Epidermal melanocyte (primary cell): ENCODE measurements around the gene AP3M1.

Source experiments
- DNase-seq: peaks from one replicate; pipeline ENCODE4 v3.0.0; 2011; ENCODE audit warnings: low spot score; ENCODE audit not compliant: insufficient read length

The AP3M1 gene

DNA sequence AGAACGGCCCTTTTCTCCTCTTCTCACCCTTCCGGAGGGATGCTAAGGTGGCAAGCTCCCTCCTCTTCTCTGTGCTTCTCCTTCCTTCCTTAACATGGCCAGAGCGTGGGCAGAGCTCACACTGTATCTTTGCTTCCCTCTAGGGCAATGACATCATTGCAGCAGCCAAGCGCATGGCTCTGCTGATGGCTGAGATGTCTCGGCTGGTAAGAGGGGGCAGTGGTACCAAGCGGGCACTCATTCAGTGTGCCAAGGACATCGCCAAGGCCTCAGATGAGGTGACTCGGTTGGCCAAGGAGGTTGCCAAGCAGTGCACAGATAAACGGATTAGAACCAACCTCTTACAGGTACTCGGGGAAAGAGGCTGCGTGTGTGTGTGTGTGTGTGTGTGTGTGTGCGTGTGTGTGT is 36.6 kb downstream of the AP3M1 start:
- DNase-seq, result no peak

- DNase-seq, result no peak
Observed at GRCh38 chr10:74113546-74113945, 37.1 kb downstream of the AP3M1 start.

DNA sequence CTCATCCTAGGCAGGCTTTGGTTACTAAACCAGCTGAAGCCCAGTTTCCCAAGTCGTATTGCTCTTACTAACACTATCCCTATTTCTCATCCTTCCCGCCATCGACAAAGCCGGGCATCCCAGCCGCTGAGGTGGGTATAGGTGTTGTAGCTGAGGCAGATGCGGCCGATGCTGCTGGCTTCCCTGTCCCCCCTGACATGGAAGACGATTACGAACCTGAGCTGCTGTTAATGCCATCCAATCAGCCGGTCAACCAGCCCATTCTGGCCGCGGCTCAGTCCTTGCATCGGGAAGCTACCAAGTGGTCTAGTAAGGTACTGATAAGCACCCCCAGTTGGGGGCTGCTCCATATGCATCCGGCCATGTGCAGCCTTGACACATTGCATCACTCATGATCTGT is 38.8 kb downstream of the AP3M1 start:
- DNase-seq, result no peak

DNA sequence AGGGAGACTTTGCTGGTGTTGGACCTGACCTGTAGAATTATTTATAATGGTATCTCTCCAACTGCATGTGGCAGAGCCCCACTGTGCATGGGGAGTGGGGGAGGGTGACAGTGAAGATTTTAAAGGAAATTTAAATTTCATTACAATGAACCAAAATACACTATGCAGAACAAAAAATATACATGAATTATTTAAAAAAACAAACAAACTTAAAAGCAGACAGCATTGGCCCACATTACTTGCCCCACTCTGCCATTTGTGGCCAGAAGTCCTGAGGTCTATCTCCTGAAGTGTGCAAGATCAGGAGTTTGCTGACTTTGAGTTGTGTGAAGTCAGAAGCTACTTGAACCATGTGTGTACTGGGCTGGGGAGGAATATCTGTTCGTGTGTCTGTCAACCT is 40.5 kb downstream of the AP3M1 start:
- DNase-seq, result no peak

GRCh38 chr10:74109452-74109851 is 41.2 kb downstream of the AP3M1 start:
- DNase-seq, result no peak

DNA sequence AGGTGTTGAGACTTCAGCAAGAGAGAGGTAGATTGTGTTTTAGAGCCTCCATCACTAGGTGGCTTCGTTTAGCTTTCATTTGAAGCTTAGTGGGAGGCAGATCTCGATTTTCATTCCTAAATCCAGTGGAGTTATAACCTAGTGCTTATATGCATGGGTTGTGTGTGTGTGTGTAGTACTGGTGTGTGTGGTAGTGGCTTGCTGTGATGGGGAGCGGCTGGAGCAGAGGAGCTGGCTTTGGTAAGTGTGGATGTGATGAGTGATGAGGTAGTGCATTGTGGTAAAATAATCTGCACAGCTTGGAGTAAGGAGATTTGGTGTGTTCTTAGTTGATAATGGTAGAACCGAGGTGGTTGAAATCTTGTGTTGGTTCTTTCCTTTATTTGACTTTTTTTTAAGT is 43.2 kb downstream of the AP3M1 start:
- no peak for DNase-seq

DNA sequence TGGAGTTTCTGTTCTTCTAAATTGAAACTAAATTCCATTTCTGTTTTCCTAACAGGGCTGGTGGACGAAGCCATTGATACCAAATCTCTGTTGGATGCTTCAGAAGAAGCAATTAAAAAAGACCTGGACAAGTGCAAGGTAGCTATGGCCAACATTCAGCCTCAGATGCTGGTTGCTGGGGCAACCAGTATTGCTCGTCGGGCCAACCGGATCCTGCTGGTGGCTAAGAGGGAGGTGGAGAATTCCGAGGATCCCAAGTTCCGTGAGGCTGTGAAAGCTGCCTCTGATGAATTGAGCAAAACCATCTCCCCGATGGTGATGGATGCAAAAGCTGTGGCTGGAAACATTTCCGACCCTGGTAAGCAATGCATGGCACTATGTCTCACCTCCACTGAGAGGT is 45.6 kb downstream of the AP3M1 start:
- DNase-seq, result no peak

DNA sequence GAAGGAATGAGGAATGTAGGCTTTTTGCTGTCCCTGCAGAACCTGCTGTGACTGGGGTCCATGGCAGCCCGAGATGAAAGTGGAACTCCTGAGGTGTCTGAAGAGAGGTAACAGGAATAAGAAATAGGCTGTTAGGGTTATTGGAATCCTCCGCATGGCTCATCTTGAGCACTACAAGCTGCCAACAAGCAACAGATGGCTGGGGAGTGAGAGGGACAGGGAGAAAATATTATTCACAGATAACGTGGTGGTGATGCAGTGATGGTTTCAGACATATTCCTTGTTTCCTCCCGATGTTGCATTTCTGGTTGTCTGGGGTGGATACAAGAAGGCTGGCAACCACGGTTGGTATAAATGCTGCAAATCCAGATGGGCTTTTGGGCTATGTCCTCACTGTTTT is 46.1 kb downstream of the AP3M1 start:
- DNase-seq, result no peak

DNA sequence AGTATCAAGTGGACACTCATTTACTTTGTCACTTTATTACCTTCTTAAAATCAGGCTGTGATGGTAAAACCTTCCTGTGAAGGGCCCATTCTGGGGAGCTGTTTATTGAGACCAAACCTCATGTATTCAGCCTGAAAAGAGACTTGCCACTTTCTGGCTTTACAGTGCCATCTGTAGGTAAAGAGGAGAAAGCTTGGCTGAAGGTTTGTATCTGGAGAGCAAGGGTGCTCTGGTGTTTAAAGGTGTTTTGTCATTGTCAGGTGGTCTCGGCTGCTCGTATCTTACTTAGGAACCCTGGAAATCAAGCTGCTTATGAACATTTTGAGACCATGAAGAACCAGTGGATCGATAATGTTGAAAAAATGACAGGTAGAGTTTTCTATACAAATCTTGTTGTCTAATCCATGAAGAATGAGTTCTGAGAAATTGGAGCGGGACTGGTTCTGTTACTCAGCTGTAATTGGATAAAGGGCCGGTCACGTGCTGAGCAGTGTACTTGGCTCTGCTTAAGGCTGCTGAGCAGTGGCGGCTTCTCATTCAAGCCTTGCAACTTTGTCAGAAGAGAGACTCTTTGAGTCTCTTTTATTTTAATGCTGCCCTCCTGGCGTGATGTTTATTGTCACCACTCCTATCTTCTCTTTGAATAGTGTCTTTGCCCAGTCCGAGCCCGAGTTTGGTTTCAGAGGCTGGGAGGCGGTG is 46.9 kb downstream of the AP3M1 start:
- DNase-seq, result no peak

- DNase-seq, result no peak
Observed at GRCh38 chr10:74099836-74100235, 50.8 kb downstream of the AP3M1 start.

- DNase-seq, result no peak
Observed at GRCh38 chr10:74099420-74099819, 51.2 kb downstream of the AP3M1 start.

DNA sequence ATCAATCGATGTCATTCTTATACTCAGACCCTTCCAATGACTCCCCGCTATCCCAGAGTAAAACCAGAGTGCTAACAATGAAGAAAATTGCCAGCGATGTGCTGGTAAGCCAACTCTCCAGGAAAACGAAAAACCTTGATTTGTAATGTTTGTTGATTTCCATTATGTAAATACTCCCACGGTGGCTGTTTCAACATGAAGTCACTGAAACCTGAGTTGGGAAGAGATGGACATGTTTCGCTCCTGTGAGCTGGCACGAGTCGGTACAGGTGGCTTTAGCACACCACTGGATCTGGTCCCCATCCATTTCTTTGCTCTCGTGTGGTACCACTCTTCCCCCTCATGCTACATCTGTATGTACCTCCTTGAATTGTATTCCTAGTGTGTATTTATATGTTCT is 52.9 kb downstream of the AP3M1 start:
- DNase-seq, result no peak

DNA sequence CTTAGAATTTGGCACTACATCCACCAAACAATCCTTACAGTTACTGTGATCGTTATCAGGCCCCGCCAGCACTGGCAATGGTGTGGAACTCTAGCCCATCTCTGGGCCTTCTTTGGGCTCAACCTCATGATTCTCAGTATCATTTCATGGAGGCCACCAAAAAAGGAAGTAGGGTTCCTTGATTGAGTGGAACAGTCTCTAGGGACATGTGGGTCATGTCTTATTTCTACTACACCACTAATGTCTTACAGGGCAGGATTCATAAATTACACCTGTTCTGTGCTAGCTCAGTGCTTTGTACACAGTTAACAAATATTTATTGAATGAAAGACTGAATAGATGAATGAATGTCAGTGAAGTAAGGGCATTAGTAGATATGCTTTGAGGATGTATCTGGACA is 53.9 kb downstream of the AP3M1 start:
- no peak for DNase-seq

GRCh38 chr10:74094231-74094630 is 56.4 kb downstream of the AP3M1 start:
- DNase-seq, result no peak

- no peak for DNase-seq
Observed at GRCh38 chr10:74093530-74094164, 57.0 kb downstream of the AP3M1 start.

- DNase-seq, result no peak
Observed at GRCh38 chr10:74092372-74092771, 58.3 kb downstream of the AP3M1 start.

- no peak for DNase-seq
Observed at GRCh38 chr10:74088722-74089121, 61.9 kb downstream of the AP3M1 start.

- DNase-seq, result no peak
Observed at GRCh38 chr10:74086317-74086716, 64.3 kb downstream of the AP3M1 start.

- no peak for DNase-seq
Observed at GRCh38 chr10:74084955-74085354, 65.7 kb downstream of the AP3M1 start.

DNA sequence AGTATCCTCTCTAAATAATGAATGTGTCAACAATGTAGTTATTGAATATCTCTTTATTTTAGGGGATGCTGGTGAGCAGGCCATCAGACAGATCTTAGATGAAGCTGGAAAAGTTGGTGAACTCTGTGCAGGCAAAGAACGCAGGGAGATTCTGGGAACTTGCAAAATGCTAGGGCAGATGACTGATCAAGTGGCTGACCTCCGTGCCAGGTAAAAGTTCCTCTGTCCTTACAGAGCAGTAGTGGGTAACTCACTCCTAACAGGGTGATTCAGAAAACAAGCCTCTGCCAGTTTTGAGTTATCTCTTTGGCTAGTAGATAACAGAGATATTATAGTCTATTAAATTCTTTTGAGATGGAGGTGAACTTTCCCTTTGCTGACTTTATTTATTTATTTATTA is 67.3 kb downstream of the AP3M1 start:
- no peak for DNase-seq

DNA sequence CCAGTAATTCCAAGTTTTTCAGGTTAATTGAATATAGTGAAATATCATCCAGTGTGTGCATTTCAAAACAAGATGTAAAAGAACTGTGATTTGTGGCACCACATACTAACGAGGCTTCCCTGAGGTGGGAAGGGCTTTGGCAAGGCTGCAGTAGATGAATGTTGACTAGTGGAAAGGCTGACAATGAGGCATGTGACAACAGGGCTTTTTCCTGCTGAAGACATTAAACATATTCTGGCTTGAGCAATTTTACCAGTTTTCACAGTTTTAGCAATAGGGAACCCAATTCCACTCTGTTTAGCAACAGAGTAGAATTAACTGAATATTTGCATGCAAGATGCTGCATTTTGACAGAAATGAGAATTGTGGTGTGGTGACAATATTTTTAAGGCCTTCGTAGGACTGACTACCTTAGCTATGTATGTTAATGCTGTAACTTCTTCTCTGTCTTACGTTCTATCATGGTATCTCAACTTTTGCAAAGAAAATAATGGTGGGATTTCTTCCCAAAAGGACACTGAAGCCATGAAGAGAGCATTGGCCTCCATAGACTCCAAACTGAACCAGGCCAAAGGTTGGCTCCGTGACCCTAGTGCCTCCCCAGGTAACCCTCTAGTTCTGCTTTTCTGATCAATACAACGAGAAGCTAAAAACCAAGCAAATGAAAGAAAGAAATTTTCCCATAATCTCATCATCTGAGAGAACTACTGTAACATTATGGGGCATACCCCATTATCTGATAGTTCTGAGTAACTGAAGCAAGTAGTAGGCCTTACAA is 68.5 kb downstream of the AP3M1 start:
- DNase-seq, result no peak

GRCh38 chr10:74081192-74081803 is 69.3 kb downstream of the AP3M1 start:
- peak; percentile 73 for DNase-seq
